Measurements from ENCODE around the gene HDAC8.

HDAC8 gene

GRCh38 chrX:72371405-72371804 lies 201.2 kb downstream of the HDAC8 start:
- DNase-seq (ENCODE audit: low spot score) = no peak
- no peak for TF ChIP-seq CTCF (IDR thresholded peaks at IDR 0.05; ENCODE audit: extremely low read depth, insufficient read depth, missing control alignments)
- in situ Hi-C loops (cut with MboI; ENCODE audit: low pct_unique_long_range_greater_than_20kb, low sequenced_read_pairs, unreplicated experiment) = no loop called here

DNA sequence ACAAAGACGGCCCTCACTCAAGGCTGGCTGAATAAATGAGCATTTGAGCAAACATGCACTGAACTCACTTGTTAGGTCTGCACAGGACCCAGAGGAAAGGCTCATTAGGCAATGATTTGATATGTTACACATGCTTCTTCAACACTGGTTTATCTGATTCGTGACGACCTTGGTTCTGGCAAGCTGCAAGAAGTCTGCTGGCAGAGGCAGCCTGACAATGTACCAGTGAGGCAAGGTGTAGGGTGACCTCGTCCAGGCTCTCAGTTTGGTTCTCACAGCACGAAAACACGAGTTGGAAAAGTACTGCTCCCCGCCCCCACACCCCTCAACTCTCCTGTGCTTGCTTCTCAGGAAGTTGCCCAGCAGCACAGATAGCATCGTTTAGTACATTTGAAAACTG lies 203.8 kb downstream of the HDAC8 start:
- no peak for TF ChIP-seq CTCF (IDR thresholded peaks at IDR 0.05; ENCODE audit: extremely low read depth, insufficient read depth, missing control alignments)
- in situ Hi-C loops (cut with MboI; ENCODE audit: low pct_unique_long_range_greater_than_20kb, low sequenced_read_pairs, unreplicated experiment) = no loop called here
- no peak for DNase-seq (ENCODE audit: low spot score)

DNA sequence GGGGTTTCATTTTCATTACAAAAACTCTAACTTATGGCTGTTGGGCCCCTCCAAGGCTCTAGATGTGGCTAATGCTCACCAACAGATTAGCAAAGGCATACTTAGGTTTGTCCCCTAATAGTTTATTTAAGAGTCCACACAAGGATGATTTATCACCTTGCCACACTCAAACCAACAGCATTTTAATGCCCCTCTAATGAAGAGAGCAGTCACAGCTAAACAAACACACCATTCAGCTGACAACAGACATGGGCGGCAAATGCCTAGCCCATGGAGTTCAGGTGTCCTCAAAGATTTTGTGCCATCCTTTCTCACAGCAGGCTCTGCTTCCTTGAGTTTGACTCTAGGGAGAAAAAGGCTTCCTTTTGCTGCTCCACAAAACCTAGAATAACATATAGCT lies 205.1 kb downstream of the HDAC8 start:
- TF ChIP-seq CTCF (IDR thresholded peaks at IDR 0.05; ENCODE audit: extremely low read depth, insufficient read depth, missing control alignments) = no peak
- no peak for DNase-seq (ENCODE audit: low spot score)
- in situ Hi-C loops (cut with MboI; ENCODE audit: low pct_unique_long_range_greater_than_20kb, low sequenced_read_pairs, unreplicated experiment) = no loop called here

- TF ChIP-seq CTCF (IDR thresholded peaks at IDR 0.05; ENCODE audit: extremely low read depth, insufficient read depth, missing control alignments) = no peak
- in situ Hi-C loops (cut with MboI; ENCODE audit: low pct_unique_long_range_greater_than_20kb, low sequenced_read_pairs, unreplicated experiment) = no loop called here
- DNase-seq (ENCODE audit: low spot score) = no peak
Measured at GRCh38 chrX:72366701-72367454, 205.8 kb downstream of the HDAC8 start.

GRCh38 chrX:72366178-72366577 lies 206.5 kb downstream of the HDAC8 start:
- no peak for DNase-seq (ENCODE audit: low spot score)
- TF ChIP-seq CTCF (IDR thresholded peaks at IDR 0.05; ENCODE audit: extremely low read depth, insufficient read depth, missing control alignments) = no peak
- in situ Hi-C loops (cut with MboI; ENCODE audit: low pct_unique_long_range_greater_than_20kb, low sequenced_read_pairs, unreplicated experiment) = no loop called here

- TF ChIP-seq CTCF (IDR thresholded peaks at IDR 0.05; ENCODE audit: extremely low read depth, insufficient read depth, missing control alignments) = no peak
Measured at GRCh38 chrX:72365126-72365525, 207.5 kb downstream of the HDAC8 start.

More at GRCh38 chrX:72365126-72365525, 207.5 kb downstream of the HDAC8 start:
- no peak for DNase-seq (ENCODE audit: low spot score)
- in situ Hi-C loops (cut with MboI; ENCODE audit: low pct_unique_long_range_greater_than_20kb, low sequenced_read_pairs, unreplicated experiment) = no loop called here

Measured in GM13977 (cell line).